Dendritic cell treated with granulocyte-macrophage colony-stimulating factor and Interleukin-4, amounts not matched to agents 40 ng/mL and 50 ng/mL, for 4 days (primary cell): ENCODE data around the gene SOX10.
"Not testable (repeated sequence)": the region's sequence is repeated elsewhere in the genome, so short reads cannot be mapped to it uniquely, and the experiment has no call there.

Source experiments
- H3K27ac Mint-ChIP-seq: one replicate; pipeline ENCODE4 v1.8.0; 2022; ENCODE audit warnings: mild to moderate bottlenecking, mixed read lengths
- H3K27me3 Mint-ChIP-seq: one replicate; pipeline ENCODE4 v1.8.0; 2022; ENCODE audit warnings: mild to moderate bottlenecking, mixed read lengths
- H3K36me3 Mint-ChIP-seq: one replicate; pipeline ENCODE4 v1.8.0; 2022; ENCODE audit warnings: low read depth, mixed read lengths
- H3K4me1 Mint-ChIP-seq: one replicate; pipeline ENCODE4 v1.8.0; 2022; ENCODE audit warnings: low read depth, mixed read lengths
- H3K4me3 Mint-ChIP-seq: one replicate; pipeline ENCODE4 v1.8.0; 2022; ENCODE audit warnings: mild to moderate bottlenecking, moderate library complexity, mixed read lengths
- H3K9me3 Mint-ChIP-seq: one replicate; pipeline ENCODE4 v1.8.0; 2022; ENCODE audit warnings: mixed read lengths
- intact Hi-C: fragments of 100-400 bp; cut with micrococcal nuclease; formaldehyde crosslinking; loops from one replicate; pipeline ENCODE4 v1.15.0; 2022

Gene SOX10

DNA sequence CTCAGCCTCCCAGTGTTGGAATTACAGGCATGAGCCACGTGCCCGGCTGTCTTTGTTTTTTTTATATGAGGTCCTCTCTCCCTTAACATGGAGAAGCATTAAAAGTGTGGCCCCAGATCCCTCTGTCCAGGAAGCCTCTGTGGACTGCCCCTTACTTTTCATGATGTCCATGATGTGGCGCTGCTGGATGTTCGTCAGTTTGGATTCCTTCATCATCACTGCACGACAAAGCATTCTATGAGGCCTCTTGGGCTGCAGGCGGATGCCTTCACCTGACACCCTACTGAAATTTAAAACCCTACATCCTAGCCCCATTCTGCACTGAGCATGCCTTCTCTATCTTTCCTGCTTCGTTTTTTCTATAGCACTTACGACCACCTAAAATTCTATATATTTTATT lies 33.0 kb downstream of the SOX10 start:
- intact Hi-C loops = no loop called here
- no peak overlapping the region for H3K27ac Mint-ChIP-seq
- H3K36me3 Mint-ChIP-seq = peaks cover 7% of the 10 kb centered on the region
- H3K4me3 Mint-ChIP-seq = no peak overlapping the region
- H3K4me1 Mint-ChIP-seq = peaks cover 25% of the 10 kb centered on the region
- H3K27me3 Mint-ChIP-seq = peaks cover 23% of the 10 kb centered on the region
- no peaks in the 10 kb centered on the region for H3K9me3 Mint-ChIP-seq

DNA sequence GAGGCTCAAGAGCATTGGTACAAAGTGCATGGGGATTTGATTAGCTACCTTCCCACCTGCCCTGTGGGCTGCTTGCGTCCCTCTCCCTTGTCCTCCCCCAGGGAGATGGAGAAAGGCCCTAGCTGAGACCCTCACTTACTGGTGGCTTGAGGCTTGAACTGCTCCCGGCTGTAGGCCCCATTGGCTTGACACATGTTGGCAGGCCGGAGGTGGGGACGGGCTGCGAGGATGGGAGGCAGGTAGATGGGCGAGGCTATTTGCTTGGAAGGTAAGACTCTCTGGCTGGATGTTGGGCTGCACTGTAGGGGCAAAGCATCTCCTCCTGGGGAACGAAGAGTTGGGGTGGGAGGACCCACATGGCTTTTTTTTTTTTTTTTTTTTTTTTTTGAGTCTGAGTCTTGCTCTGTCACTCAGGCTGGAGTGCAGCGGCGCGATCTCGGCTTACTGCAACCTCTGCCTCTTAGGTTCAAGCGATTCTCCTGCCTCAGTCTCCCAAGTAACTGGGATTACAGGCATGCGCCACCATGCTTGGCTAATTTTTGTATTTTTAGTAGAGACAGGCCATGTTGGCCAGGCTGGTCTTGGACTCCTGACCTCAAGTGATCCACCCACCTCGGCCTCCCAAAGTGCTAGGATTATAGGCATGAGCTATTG lies 37.1 kb downstream of the SOX10 start:
- H3K9me3 Mint-ChIP-seq, H3K4me1 Mint-ChIP-seq, H3K4me3 Mint-ChIP-seq, H3K27ac Mint-ChIP-seq, intact Hi-C loops: not testable (repeated sequence)
- peaks cover 12% of the 10 kb centered on the region for H3K36me3 Mint-ChIP-seq
- H3K27me3 Mint-ChIP-seq = peaks cover 13% of the 10 kb centered on the region

DNA sequence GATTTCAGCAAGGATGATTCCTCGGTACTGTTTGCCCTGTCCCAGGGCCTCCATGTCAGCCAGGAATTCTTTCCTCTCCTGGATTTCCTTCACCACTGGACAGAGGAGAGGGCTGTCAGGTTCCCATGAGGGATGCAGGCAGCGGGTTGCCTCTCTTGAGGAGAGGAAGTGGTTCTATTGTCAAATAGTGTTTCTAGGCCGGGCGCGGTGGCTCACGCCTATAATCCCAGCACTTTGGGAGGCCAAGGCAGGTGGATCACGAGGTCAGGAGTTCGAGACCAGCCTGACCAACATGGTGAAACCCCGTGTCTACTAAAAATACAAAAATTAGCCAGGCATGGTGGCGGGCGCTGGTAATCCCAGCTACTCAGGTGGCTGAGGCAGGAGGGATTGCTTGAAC lies 39.9 kb downstream of the SOX10 start:
- H3K36me3 Mint-ChIP-seq = peaks cover 37% of the 10 kb centered on the region
- H3K4me3 Mint-ChIP-seq, H3K4me1 Mint-ChIP-seq, H3K9me3 Mint-ChIP-seq, H3K27ac Mint-ChIP-seq, intact Hi-C loops, H3K27me3 Mint-ChIP-seq: not testable (repeated sequence)

DNA sequence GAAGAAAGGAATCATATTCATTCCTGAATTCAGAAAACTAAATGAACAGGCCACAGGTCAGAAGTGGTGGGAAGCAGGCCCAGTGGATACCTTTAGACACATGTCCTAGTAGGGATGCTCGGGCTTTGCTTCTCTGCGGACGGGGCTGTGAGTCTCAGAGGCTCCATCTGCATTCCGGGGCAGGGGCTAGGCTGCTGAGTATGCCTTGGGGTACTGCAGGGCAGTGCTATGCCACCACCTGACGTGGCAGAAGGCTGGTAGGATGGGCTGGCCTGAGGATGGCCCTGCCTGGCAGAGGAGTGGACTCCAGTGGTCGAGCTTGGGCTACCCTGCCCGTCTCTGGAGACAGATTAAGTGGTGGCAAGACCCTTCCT lies 40.5 kb downstream of the SOX10 start:
- Mint-ChIP-seq H3K4me3 (no peak overlapping the region), H3K36me3 (peaks cover 39% of the 10 kb centered on the region), H3K9me3 (no peaks in the 10 kb centered on the region)

DNA sequence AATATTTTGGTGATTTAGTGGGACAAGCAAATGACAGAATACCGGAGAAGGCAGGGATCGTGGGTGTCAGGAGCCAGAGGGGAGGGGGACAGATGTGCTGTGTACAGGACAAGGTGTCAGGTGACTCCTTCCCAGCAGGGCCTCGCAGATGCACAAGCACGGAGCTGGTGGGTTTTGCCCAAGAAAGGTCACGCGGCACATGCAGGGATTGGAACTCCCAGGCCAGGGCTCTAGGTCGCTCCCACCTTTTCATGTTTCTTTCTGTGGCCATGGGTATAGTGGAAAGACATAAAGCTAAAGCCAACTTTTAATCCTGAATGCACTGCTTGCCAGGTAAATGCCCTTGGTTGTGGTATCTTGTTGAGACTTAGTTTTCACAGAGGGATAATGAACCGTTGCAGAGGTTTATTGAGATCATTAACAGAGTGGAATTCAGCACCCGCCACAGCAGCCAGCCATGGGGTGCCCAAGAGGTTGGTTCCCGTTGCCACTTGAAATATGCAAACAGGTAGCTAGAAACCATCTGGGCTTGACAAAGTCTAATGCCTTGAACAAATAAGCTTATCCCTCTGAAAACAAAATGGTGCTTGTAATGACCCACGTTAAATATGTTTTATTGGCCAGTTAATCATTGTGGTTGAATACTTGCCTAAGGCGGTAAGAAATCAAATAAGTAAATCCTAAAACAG lies 41.1 kb downstream of the SOX10 start:
- Mint-ChIP-seq H3K27me3 (no peaks in the 10 kb centered on the region), H3K36me3 (peaks cover 44% of the 10 kb centered on the region), H3K4me1 (peaks cover 8% of the 10 kb centered on the region), H3K27ac (no peak overlapping the region), H3K9me3 (no peaks in the 10 kb centered on the region), H3K4me3 (no peak overlapping the region)
- intact Hi-C loops = no loop called here

More for the DNA sequence above, 40.5 kb downstream of the SOX10 start:
- Mint-ChIP-seq H3K4me1 (peaks cover 8% of the 10 kb centered on the region), H3K27me3 (no peaks in the 10 kb centered on the region), H3K27ac (no peak overlapping the region)
- intact Hi-C loops = no loop called here

DNA sequence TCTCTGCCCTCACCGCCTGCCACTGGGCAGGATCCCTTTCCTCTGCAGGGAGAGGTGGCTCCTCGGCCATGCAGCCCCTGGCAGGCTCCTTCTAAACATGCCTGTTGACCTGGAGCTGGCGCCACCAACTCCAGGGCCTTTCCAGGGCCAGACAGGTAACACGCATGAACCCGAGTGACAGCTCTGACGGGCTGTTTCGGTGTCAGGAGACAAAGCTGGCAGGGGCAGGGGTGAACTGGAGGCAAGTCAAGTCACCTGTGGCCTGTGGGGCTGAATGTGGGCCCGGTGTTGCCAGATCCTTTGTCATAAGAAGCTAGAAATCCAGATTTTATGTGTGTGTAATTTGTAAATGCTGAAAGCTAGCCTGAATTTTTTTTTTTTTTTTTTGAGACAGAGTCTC lies 42.2 kb downstream of the SOX10 start:
- Mint-ChIP-seq H3K27me3 (no peaks in the 10 kb centered on the region), H3K4me1 (peaks cover 8% of the 10 kb centered on the region), H3K9me3 (no peaks in the 10 kb centered on the region), H3K4me3 (no peak overlapping the region), H3K27ac (no peak overlapping the region), H3K36me3 (peaks cover 56% of the 10 kb centered on the region)
- intact Hi-C loops = no loop called here

DNA sequence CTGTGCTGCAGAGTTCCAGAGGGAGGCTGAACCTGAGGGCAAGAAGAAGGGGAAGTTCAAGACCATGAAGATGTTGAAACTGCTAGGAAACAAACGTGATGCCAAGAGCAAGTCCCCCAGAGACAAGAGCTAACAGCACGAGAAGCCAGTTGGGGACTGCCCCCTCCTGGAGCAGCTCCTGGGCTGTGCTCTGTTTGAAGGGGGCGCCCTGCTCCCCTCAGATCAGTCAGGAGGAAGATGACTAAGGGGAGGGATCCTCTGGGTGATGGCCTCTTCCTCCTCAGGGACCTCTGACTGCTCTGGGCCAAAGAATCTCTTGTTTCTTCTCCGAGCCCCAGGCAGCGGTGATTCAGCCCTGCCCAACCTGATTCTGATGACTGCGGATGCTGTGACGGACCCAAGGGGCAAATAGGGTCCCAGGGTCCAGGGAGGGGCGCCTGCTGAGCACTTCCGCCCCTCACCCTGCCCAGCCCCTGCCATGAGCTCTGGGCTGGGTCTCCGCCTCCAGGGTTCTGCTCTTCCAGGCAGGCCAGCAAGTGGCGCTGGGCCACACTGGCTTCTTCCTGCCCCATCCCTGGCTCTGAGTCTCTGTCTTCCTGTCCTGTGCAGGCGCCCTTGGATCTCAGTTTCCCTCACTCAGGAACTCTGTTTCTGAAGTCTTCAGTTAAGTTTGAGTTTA lies 43.5 kb downstream of the SOX10 start:
- no peaks in the 10 kb centered on the region for H3K27me3 Mint-ChIP-seq
- H3K4me1 Mint-ChIP-seq = peaks cover 8% of the 10 kb centered on the region
- no peaks in the 10 kb centered on the region for H3K9me3 Mint-ChIP-seq
- peaks cover 68% of the 10 kb centered on the region for H3K36me3 Mint-ChIP-seq
- no peak overlapping the region for H3K27ac Mint-ChIP-seq
- H3K4me3 Mint-ChIP-seq = no peak overlapping the region
- intact Hi-C loops = no loop called here

DNA sequence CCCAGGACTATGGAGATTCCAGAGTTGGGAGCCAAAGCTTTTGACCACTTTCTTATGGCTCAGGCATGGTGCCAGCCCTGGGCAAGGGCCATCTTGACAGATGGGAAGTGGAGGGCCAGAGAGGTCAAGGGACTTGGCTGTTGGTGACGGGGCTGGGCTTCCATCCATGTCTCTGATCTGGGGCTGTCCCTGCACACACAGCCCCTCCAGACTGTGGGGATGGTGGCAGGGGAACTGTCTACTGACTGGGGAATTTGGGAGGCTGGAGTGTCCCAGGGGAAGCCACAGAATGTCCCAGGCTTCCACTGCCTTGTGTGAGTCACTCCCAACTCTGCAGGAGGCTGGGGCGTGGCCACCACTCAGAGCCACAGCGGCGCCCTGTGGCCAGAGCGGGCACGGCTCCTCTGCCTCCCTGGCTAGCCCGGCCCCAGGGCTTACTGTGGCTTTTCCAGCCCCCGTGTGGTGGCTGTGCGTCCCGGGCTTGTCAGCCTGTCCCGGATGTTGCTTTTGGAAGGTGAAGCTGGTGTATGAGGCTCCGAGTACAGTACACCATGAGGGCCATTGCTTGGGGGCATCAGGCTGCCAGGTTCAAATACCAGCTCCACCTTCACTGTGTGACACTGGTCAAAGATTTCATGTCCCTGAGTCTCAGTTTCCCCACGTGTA lies 50.5 kb downstream of the SOX10 start:
- no peak overlapping the region for H3K27ac Mint-ChIP-seq
- intact Hi-C loops = loop anchor here (1.0 kb wide), 2 partner anchors 28 to 117 kb away; partner anchors contain the start of gene MICALL1
- no peak overlapping the region for H3K4me3 Mint-ChIP-seq
- H3K36me3 Mint-ChIP-seq = peaks cover 63% of the 10 kb centered on the region
- H3K27me3 Mint-ChIP-seq = no peaks in the 10 kb centered on the region
- H3K9me3 Mint-ChIP-seq = no peaks in the 10 kb centered on the region
- H3K4me1 Mint-ChIP-seq = peaks cover 16% of the 10 kb centered on the region

DNA sequence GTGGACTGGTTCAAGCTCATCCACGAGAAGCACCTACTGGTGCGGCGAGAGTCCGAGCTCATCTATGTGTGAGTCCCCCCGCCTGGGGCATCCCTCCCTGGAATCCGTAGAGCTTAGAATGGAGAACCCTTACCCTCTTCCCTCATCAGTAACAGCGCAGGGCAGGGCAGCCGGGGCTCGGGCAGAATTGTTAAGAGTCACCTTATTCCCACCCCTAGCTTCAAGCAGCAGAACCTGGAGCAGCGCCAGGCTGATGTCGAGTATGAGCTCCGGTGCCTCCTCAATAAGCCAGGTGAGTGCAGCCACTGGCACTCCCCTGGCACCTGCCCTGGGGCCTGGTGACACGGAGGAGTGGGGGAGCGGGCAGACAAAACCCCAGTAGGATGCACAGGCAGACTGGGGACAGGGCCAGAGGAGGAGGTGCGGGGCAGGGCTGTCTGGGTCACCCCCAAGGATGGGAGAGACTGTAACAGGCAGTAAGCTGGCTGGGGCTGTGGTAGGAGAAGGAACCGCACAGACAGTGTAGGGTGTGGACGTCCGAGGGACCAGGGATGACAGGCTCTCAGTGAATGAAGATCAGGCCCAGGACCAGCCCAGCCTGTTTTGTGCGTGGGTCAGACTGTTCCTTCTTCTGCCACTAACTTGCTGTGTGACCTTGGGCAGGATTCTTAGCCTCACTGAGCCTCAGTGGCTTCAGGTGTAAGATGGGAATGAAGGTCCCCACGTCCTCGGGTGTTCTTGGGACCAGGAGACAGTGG lies 51.4 kb downstream of the SOX10 start:
- Mint-ChIP-seq H3K9me3 (no peaks in the 10 kb centered on the region), H3K27me3 (no peaks in the 10 kb centered on the region), H3K27ac (no peak overlapping the region), H3K4me1 (peaks cover 16% of the 10 kb centered on the region), H3K4me3 (no peak overlapping the region), H3K36me3 (peaks cover 63% of the 10 kb centered on the region)
- intact Hi-C loops = no loop called here

DNA sequence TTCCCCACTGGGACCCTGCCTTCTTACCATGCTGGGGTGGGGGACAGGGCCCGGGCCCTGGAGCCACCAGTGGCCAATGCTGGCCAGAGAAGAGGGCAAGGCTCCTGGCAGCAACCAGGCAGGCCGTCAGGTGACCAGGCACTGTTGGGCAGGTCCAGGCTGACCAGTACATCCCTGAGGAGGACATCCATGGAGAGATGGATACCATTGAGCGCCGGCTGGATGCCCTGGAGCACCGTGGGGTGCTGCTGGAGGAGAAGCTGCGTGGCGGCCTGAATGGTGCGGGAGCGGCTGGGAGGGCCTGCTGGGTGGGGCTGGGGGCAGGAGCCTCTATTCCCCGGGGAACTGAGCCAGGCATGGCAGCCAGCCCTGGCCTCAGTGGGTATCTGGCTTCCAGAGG lies 52.0 kb downstream of the SOX10 start:
- intact Hi-C loops = no loop called here
- Mint-ChIP-seq H3K4me1 (peaks cover 16% of the 10 kb centered on the region), H3K27ac (no peak overlapping the region)

DNA sequence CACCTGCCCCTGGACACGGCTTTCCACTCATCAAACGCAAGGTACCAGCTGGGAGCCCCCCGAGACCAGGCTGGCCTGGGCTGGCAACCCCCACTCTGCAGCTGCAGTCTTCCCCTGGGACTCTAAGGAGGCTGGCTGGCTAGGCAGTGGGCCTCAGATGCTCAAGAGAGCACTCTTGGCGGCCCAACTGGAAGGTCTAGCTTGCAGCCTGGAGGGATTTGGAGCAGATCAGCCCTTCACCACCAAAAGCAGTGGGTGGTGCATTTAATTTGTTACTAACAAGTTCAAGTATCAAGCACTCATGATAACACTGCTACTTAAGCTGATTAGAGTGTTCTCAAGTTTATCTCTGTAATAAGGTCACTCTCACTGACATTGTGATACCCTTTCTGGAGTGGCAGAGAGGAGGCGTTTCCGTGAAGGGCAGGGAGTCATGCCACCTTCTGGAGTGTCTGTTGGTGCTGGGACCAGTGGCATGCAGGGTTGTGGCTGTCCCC lies 52.4 kb downstream of the SOX10 start:
- H3K27me3 Mint-ChIP-seq = no peaks in the 10 kb centered on the region
- no peaks in the 10 kb centered on the region for H3K9me3 Mint-ChIP-seq
- H3K36me3 Mint-ChIP-seq = peaks cover 63% of the 10 kb centered on the region
- intact Hi-C loops = no loop called here
- H3K4me3 Mint-ChIP-seq = no peak overlapping the region
- peaks cover 16% of the 10 kb centered on the region for H3K4me1 Mint-ChIP-seq
- no peak overlapping the region for H3K27ac Mint-ChIP-seq

More for the DNA sequence above, 52.0 kb downstream of the SOX10 start:
- Mint-ChIP-seq H3K27me3 (no peaks in the 10 kb centered on the region), H3K9me3 (no peaks in the 10 kb centered on the region), H3K36me3 (peaks cover 63% of the 10 kb centered on the region), H3K4me3 (no peak overlapping the region)

DNA sequence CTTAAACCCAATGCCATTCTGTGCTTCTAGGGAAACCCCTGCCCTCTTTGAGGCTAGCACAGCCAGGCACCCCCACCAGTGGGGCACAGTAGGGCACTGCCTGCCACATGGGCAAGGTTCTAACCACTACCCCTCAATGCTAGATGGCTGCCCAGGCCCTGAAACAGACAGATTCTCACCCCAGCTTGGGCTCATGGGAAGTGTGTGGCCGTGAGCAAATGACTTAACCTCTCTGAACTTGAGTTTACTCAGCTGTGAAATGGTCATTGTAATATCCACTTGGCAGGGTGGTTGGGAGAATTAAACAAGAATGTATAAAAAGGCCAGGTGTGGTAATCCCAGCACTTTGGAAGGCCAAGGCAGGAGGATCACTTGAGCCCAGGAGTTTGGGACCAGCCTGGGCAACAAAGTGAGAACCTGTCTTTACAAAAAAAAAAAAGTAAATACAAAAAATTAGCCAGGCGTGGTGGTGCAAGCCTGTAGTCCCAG lies 53.4 kb downstream of the SOX10 start:
- intact Hi-C loops = no loop called here

DNA sequence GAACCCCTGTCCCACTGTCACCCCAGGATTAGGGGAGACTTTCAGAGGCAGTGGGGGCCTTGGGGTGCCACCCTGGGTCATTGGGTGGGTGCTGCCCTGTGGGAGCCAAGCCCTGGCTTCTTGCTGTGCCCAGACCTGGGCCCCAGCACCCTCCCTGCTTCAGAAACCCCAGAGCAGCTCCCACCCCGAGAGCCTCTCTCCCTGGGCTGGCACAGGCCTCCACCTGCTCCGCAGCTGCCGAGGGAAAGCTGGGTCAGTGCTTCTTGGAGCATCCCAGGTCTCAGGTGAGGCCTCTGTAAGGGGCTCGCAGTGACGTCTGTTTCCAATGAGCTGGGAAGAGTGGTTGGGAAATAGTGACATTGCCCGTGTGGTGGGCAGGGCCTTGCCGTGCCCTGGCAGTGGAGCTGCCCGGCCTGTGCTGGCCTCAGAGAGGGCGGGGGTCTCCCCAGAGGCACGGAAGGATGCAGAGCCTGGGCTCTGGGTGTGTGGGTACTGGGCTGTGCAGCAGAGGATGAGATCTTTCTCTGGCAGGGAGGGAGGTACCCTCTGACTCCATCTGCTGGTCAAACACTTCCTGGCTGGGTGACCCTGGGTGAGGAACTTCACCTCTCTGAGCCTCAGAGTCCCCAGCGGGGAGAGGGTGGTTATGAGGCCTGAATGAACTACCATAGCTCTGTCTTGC lies 53.9 kb downstream of the SOX10 start:
- Mint-ChIP-seq H3K4me1 (peaks cover 16% of the 10 kb centered on the region), H3K36me3 (peaks cover 68% of the 10 kb centered on the region), H3K9me3 (no peaks in the 10 kb centered on the region), H3K4me3 (no peak overlapping the region), H3K27me3 (no peaks in the 10 kb centered on the region), H3K27ac (no peak overlapping the region)
- intact Hi-C loops = no loop called here

More for the DNA sequence above, 53.4 kb downstream of the SOX10 start:
- Mint-ChIP-seq H3K4me3 (no peak overlapping the region), H3K9me3 (no peaks in the 10 kb centered on the region), H3K27ac (no peak overlapping the region), H3K27me3 (no peaks in the 10 kb centered on the region), H3K4me1 (peaks cover 16% of the 10 kb centered on the region), H3K36me3 (peaks cover 63% of the 10 kb centered on the region)
